GM11168 (cell line): Measurements from ENCODE around the gene RBSN.

Experiments used
- in situ Hi-C: fragments of 300-500 bp; cut with MboI; formaldehyde crosslinking; loops from one replicate; pipeline ENCODE4 v1.12.0; 2022; ENCODE audit warnings: low sequenced_read_pairs; ENCODE audit not compliant: unreplicated experiment

The RBSN gene

DNA sequence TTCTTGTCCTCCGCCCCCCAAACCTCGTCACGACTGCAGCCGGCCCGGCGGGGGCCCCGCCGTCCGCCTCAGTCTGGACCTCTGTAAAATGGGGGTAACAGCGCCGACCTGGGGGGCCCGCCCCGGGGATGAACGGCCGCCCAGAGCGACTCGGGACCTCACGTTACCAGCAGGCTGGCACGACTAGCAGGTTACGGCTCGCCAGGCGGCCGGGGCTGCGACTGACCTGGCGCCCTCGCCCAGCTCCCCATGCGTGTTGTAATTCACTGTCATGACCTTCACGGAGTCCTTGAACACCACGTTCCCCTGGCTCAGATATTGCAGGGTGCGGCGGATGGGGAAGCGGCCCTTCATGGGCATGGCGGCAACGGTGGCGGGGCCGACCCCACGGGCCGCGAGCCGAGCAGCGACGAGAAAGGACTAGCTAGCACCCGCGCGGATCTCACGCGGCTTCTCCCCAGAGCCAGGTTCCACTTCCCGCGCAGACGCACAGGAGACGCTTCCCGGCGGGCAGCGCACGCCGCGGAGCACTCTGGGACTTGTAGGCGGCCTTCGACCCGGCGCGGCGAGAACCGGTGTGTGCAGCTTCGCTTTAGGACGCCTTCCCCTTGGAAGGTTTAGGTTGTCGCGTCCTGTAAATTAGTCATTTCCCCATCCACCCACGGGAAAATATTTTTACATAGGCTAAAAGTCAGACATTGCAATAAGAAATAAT, 34.0 kb downstream of the RBSN start, which contains the start of gene MRPS25:
MRPS25 (minus strand) TSS at position 481 of the 715 bp plus-strand sequence; CDS start at position 360, 121 bp downstream.
- in situ Hi-C loops: no loop called here

DNA sequence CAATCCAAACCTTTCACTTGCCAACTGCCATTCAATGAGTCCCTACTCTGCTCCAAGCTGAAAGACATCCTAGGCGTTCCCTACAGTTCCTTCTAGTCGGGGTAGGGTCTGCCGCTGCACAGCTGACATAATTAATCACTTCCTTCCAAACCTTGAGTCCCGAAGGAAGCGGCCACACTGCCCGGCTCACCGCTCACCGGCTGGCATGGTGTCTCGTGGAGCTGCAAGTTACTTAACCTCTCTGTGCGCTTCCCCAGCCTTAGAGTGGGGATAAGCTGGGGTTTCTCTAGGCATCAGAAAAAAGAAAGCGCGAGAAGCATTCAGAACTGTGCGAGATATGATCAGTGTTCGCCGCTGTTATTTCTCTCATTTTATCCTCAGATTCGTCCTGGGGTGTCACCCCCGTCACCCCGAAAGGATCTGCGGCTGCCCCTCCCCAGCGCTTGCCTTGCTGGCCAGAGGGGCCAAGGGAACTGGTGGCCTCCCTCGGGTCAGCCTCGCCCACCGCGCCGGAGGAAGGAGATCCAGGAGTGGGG, 34.6 kb downstream of the RBSN start:
- in situ Hi-C loops: no loop called here

GRCh38 chr3:15063656-15064286, 35.2 kb downstream of the RBSN start:
- in situ Hi-C loops: no loop called here

- in situ Hi-C loops: no loop called here
These were observed 35.7 kb downstream of the RBSN start for GRCh38 chr3:15063238-15063637.

DNA sequence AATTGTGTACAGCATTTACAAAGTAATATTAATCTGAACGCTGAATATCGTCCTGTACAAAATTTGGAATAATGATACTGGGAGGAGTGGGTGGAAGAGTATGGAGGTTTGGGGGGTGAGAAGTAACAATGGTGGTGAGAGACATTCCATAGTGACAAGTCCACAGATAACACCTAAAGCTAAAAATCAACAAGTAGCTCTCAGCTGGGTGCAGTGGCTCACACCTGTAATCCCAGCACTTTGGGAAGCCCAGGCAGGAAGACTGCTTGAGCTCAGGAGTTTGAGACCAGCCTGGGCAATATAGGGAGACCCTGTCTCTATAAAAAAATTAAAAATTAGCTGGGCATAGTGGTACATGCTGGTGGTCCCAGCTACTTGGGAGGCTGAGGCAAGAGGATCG, 38.9 kb downstream of the RBSN start:
- in situ Hi-C loops: no loop called here

DNA sequence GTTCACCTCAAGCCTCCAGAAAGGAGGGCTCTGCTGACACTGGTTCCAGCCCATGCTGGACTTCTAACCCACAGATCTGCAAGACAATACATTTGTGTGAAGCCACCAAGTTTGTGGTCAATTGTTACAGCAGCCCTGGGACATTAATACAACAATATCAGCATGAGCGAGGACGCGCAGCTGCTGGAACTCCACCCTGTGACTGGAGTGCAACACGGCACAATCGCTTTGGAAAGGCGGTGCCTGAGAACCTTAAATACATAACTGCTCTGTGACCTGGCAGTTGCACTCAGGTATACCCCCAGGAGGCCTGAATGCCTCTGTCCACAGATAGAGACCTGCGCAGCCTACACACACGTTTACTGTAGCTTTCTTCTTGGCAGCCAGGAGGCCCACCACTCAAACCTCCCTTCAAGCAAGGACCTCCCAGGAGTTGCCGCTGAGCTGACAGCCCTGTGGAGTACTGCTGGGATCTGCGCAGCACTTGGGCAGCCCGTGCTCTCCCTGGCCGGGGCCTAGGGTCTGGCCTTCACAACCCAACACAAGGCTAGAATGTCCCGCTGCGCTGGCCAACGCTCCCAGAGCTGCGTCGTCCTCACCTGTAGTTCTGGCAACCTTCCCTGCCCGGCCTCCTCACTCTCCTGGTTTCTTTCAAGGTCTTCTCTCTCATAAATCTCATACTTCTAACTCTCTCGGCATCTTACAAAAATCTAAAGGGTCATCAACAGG, 42.1 kb downstream of the RBSN start:
- in situ Hi-C loops: no loop called here

- in situ Hi-C loops: no loop called here
These were observed 43.9 kb downstream of the RBSN start for GRCh38 chr3:15055019-15055557.

DNA sequence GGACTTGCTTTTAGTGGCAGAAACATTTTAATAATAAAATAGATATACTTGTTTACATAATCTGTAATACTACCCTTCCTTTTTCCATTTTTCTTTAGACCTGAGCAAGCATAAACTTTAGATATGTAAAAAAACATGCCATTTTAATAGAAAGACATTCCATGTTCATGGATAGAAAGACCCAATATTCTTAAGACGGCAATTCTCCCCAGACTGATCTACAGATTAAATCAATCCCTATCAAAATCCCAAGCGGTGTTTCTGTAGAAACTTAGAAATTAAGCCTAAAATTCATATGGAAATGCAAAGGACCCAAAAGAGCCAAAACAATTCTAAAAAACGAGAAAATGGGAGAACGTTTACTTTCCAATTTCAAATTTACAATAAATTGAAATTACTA, 45.4 kb downstream of the RBSN start:
- in situ Hi-C loops: no loop called here

DNA sequence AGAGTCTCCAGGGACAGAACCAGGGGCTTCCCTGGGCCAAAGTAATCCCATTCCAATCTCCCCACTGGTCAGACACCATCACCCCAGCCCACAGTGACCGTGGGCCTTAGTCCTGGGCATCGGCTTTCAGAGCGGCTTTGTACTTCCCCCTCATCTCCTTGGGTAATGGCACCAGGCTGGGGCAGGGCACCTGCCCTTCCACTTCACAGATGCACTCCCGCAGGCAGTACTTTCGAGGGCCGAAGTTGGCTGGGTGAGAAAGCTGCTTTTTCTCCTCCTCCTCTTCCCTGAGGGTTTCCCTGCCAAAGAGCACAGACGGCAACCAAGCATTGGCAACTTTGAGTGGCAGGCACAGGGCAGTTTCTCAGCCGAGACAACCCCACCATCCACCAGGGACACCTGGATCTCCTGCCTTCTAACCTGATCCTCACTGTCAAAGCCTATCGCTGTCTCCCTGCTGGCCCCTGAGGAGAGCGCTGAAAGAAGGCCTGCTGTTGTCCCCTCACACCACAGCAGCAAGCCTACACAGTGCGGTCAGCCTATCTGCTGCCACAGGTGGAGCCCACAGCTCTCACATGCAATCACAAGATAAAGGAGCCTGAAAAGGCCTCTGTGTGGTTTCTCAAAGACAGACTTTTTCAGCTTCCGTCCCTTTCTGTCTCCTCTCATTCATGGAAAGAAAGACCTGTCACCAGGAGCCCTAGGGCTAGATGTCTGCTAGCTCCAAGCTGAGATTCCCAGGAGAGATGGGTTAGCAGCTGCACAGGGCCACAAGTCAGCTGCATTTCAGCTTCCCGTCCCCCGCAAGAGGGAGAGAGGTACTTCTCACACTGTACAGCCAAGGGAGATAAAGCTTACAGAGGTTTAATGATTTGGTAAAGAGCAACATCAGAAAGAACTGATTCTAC, 46.4 kb downstream of the RBSN start:
- in situ Hi-C loops: no loop called here

GRCh38 chr3:15051531-15051930, 47.4 kb downstream of the RBSN start:
- in situ Hi-C loops: no loop called here

- in situ Hi-C loops: no loop called here
These were observed 48.4 kb downstream of the RBSN start for GRCh38 chr3:15050405-15051092.

- in situ Hi-C loops: no loop called here
These were observed 49.4 kb downstream of the RBSN start for GRCh38 chr3:15049584-15049983.

GRCh38 chr3:15045667-15046066, 53.3 kb downstream of the RBSN start:
- in situ Hi-C loops: no loop called here

- in situ Hi-C loops: no loop called here
These were observed 54.6 kb downstream of the RBSN start for GRCh38 chr3:15044326-15044725.

DNA sequence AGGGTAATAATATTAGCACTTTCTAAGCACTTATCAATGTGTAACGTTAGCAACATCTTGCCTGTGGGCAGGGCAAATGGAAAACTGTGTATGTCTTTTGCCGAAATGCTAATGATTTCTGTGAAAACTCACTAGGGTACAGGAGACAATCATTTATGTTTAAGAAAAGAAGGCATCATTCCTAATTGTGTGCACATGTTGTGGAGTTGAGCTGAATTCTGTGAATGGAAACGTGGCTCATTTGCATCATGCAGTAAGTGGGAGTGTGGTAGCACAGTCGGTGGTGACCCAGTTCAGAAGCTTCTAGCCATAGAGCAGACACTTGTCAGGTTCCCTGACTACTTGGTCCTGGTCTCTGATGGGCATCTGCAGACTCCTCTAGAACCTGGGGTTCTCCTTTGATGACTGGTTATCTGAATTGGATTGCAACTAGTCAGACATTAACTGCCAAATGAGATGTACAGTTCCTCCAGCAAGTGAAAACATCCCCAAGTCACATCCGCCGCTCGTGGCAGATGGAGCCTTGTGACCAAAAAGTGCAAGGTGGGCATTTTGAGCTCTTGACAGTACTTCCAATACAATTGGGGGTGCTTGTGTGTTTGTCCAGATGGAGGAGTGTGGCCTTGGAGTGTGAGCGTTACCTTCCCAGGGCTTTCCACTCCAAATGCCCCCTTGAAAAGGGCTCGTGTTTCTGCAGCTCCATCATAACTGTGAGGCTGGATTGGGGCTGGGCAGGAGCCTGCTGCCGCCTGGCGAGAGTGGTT, 55.4 kb downstream of the RBSN start:
- in situ Hi-C loops: no loop called here

DNA sequence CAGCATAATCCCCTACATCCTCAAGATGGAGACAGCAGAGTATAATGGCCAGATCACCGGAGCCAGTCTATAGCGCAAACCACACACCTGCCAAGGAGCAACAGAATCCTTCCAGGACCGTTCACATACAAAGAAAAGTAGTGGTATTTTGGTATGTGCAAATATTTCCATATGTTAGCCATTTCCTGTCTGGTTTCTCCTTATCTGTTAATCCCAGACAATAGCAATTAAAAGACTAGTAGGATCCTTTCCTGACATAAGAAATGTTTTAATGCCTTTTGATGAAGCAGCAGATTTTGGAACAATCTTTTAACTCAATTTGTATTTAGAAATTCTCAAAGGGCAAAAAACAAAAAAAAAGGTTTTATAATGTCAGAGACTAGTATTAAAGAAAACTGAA, 56.0 kb downstream of the RBSN start:
- in situ Hi-C loops: no loop called here

DNA sequence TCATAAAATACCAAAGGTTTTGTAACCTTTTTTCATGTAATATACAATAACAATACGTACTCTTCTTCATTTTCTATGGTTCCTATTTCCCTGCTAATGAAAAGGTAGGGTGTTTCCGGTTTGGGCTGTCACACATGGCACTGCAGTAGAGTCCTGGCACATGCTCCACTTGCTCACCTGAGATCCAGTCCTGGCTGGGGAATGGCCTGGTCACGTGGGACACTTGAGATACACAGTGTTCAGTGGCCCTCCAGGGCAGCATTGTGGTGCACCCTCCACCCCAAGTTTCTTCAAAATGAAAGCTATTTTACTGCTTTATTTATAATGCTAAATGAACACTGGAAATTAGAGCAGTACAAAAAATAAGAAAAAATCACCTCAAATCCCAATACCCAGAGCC, 57.0 kb downstream of the RBSN start:
- in situ Hi-C loops: no loop called here

DNA sequence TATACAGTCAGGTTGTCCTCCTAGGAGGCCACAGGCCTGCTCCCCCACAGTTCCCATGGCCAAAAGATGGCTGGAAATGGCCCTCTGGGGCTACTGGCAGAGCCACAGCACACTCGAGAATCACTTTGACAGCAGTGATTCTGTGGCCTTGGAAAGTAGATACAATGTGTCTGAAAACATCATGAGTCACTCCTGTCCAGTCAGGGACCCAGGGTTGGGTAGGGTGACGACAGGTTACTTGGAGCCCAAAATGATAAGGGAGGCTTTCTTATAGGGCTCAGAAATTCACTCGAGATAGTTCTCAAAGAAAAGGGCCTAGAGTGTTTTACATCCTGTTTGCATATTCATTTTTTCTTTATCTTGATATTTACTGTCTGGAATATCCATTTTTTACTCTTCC, 58.1 kb downstream of the RBSN start:
- in situ Hi-C loops: no loop called here

- in situ Hi-C loops: no loop called here
These were observed 60.6 kb downstream of the RBSN start for GRCh38 chr3:15038306-15038705.
